GM19468 (cell line): ENCODE results near the gene IL12RB2.
"Not testable (repeated sequence)": the region's sequence is repeated elsewhere in the genome, so short reads cannot be mapped to it uniquely, and the experiment has no call there.

Experiments
- ATAC-seq: cut with Tn5 transposase; IDR thresholded peaks from one replicate; pipeline ENCODE4 v1.9.1; 2021; ENCODE audit warnings: mild to moderate bottlenecking, moderate library complexity, moderate number of reproducible peaks; ENCODE audit not compliant: unreplicated experiment; ENCODE audit errors: extremely low read depth

Gene IL12RB2

GRCh38 chr1:67390041-67390887, 82.6 kb downstream of the IL12RB2 start:
- no peak for ATAC-seq

DNA sequence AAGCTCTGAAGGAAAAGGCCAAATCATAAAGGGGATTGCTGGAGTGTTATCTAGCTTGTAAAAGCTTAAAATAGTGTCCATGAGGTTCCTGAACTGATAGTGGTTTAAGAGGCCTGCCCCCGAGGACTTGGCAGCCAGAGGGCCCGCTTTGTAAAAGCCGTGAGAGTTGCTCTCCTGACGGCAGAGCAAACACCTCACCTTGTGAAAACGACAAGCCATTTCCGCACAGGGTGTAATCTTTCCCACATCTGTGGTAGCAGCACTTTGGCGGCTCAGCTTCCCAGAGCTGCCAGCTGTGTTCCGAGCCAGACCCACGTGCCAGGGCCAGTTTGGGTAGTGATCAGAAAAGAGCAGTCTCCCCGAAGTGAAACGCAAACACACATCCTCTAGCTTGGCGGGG, 85.6 kb downstream of the IL12RB2 start:
- no peak for ATAC-seq

GRCh38 chr1:67393737-67394136, 86.1 kb downstream of the IL12RB2 start:
- no peak for ATAC-seq

GRCh38 chr1:67394548-67394947, 86.9 kb downstream of the IL12RB2 start:
- no peak for ATAC-seq

GRCh38 chr1:67399199-67399993, 91.7 kb downstream of the IL12RB2 start:
- ATAC-seq, result no peak

GRCh38 chr1:67400029-67400786, 92.5 kb downstream of the IL12RB2 start:
- not testable (repeated sequence) for ATAC-seq

DNA sequence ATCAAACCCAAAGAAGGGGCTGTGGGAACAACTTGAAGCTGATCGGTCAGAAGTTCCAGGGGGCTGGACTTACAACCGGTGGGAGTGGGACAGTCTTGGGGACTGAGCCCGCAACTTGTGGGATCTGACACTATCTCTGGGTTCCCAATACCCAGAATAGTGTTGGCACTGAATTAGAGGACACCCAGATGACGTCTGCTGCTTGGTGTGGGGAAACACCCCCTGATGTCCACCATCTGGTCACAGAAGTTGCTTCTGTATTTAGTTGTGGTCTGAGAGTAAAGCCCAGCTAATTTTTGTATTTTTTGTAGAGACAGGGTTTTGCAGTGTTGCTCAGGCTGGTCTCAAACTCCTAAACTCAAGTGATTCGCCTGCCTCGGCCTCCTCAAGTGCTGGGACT, 93.8 kb downstream of the IL12RB2 start:
- ATAC-seq, result no peak

- ATAC-seq, result no peak
Measured at GRCh38 chr1:67404212-67404620, 96.5 kb downstream of the IL12RB2 start.

DNA sequence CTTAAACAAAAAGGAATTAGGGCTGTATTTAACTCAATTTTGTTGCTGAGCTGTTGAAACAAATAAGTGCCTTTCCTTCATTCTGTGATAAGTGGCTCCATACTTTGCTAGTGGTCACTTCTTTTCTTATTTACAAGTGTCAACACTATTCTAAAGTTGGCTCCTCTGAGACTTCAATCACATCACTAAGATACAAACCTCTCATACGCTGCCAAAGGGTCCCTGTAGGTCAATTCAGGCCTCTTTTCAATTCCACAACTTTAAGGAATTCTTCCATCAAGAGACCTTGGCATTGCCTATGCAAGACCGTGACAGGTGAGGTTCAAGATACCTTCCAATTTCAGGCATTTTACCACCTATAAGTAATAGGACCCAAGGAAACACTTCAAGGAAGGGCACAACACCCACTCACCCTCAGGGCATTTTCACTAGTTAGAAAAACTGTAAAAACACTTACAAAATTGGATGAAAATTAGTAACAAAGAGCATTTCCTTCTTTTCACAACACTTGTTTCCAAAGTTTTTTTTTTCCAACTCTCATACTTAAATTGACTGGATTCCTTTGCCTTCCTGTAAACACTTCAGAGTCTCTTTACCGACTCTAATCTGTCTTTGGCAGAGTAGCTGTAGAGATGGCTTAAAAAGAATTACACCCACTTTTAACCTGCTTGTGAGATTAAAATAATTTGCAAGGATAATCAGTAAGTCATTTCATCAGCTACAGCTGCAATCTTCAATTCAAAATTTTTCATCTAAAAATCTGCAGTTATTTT, 98.0 kb downstream of the IL12RB2 start:
- ATAC-seq, result no peak

DNA sequence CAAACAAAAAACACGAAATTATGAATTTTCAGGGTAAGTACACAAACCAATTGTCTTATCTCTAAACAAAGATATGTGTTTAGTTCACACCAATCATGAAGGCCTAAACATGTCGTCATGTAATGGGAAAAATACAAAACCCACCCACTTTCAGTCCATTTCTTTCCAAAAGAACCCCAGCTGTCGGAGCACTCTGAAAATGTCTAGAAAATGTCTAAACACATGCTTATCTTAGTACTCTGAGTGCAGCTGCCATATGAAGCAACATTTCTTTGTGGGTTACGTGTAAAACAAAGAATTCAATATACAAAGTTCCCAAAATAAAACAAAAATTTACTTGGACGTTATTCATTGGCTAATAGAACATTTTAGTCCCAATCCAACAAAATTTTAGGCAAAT, 99.8 kb downstream of the IL12RB2 start:
- ATAC-seq, result no peak

- ATAC-seq, result no peak
Measured at GRCh38 chr1:67408148-67408547, 100.5 kb downstream of the IL12RB2 start.

DNA sequence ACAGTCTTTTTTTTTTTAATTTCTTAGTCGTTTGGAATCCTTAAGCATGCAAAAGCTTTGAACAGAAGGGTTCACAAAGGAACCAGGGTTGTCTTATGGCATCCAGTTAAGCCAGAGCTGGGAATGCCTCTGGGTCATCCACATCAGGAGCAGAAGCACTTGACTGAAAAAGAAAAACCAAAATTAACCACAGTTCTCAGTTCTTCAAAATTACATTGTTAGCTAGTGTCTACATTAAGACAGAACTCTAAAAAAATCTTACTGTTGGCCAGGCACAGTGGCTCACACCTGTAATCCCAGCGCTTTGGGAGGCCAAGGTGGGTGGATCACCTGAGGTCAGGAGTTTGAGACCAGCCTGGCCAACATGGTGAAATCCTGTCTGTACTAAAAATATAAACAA, 105.4 kb downstream of the IL12RB2 start:
- not testable (repeated sequence) for ATAC-seq

GRCh38 chr1:67414574-67414973, 106.9 kb downstream of the IL12RB2 start:
- ATAC-seq, result no peak

GRCh38 chr1:67415041-67415440, 107.4 kb downstream of the IL12RB2 start:
- no peak for ATAC-seq

GRCh38 chr1:67417733-67418132, 110.1 kb downstream of the IL12RB2 start:
- not testable (repeated sequence) for ATAC-seq

- no peak for ATAC-seq
Measured at GRCh38 chr1:67418839-67419586, 111.3 kb downstream of the IL12RB2 start.

DNA sequence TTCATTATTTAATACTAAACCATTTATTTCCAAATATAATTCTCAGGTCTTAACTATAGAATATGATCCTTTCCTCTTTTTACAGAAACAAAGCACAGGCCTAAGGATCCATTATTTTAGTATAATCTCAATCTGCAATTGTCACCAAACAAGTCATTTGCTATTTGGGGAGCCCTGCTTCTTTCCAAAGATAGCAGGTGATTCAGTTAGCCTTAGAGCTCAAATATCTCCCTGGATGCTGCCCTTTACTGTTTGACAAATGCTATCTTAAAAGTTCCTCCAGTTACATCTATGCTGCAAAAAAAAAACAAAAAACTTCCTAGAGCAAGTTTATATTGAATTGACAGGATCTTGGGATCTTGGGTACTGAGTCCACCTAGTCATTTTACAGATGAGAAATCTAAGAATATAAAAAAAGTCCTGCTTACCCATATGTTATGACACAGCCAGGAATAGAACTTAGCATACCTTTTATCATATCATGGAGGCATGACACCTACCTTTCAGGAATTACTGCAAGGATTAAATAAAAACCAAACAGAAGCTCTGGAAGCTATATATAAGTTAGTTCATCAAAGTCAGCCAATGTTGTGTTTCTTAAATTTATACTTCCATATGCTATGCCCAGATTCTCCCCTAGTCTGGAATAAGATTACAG, 113.3 kb downstream of the IL12RB2 start:
- no peak for ATAC-seq

DNA sequence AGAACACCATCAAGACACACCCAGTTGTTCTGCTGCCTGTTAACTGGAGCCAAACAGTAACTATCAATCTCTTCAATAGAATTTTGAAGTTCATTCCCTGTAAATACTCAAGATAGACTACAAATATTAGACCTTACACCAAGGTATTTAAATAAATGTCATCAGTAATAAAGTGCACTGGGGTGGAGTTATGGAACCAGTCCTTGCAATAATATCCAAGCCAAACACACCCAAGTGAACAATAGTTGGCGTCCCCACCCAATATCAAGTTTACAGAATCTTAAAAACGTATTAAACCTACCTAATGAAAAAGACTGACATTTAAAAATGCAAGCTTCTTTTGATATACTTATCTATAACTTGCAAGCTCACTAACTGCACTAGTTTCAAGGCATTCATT, 119.8 kb downstream of the IL12RB2 start:
- ATAC-seq, result no peak

DNA sequence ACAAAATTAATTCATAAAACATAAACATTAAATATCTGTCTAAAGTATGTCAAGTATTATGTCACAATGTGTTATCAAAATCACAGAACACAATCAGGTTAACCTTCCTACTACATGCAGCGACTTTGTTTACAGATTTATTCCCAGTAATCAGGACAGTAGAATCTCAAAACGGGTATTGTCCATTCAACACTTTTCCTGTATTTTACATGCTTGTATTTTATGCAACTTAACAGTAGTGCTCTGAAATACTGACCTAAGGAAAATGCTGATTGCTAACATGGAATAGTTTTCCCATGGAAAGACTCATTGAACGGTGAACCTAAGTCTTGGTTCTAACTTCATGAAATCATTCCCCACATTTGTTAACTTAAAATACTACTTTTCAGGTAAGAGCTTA, 120.3 kb downstream of the IL12RB2 start:
- no peak for ATAC-seq
